ENCODE measurements around the gene ANXA4.
"Not testable (repeated sequence)": the region's sequence is repeated elsewhere in the genome, so short reads cannot be mapped to it uniquely, and the experiment has no call there.

ANXA4 gene

DNA sequence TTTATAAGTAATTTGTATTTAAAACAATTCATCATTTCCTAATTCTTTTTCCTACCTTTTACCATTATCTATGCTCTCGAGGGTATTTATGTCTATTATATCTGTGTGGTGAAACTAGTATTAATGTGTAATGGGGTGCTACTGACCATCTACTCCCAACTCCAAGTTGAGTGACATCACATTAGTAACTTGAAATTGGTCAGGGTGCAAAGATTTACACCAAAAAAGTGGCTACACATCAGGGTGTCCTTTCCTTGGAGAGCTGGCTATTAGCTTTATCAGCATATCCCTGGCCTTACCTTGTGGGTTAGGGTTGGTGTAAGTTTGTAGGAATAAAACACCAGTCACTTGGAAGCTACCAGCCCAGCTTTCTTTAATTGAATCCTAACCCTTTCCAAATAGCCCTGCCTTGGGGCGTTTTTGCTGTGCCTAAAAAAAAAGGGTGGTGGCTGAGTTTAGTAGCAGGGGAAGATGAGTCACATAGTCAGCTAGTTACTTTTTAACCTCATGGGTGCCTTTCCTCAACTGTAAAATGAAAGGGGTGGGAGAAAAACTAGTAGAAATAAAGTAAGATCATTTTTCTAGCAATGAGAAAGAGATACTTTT lies 14.0 kb downstream of the ANXA4 start:
- DNase-seq (ENCODE audit: low read depth), result no peak

GRCh38 chr2:69762025-69762424 lies 20.1 kb downstream of the ANXA4 start:
- no peak for DNase-seq (ENCODE audit: low read depth)

GRCh38 chr2:69762513-69763494 lies 20.9 kb downstream of the ANXA4 start:
- DNase-seq (ENCODE audit: low read depth), result no peak

- DNase-seq (ENCODE audit: low read depth), result not testable (repeated sequence)
Measured at GRCh38 chr2:69763831-69764230, 21.9 kb downstream of the ANXA4 start.

DNA sequence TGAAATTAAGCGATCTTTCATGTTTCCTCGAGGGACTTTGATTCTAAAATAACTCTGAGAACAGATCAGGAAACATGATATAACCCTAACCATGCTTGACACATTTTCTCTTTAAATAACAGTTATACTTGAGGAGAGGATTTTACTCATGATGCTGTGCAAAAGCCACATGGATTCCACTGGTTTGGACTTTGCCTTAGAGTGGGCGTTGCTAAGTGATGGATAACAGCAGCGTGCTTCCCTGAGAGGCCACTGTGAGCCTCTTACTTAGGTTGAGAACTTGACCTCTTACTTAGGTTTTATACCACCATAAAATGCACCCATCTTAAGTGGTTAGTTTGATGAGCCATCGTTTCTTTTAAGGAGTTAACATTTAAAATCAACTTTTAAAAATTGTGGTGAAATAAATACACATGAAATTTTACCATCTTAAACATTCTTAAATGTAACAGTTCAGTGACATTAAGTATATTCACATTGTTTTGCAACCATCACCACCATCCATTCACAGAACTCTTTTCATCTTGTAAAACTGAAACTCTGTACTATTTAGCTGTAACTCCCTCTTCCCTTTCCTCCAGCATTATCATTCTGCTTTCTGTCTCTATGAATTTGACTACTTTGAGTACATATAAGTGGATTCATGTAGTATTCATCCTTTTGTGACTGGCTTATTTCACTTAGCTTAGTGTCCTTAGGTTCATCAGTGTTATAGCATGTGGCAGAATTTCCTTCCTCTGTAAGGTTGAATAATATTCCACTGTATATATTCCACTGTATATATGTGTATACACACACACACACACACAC lies 22.6 kb downstream of the ANXA4 start:
- DNase-seq (ENCODE audit: low read depth), result no peak

- no peak for DNase-seq (ENCODE audit: low read depth)
Measured at GRCh38 chr2:69765096-69765380, 23.1 kb downstream of the ANXA4 start.

DNA sequence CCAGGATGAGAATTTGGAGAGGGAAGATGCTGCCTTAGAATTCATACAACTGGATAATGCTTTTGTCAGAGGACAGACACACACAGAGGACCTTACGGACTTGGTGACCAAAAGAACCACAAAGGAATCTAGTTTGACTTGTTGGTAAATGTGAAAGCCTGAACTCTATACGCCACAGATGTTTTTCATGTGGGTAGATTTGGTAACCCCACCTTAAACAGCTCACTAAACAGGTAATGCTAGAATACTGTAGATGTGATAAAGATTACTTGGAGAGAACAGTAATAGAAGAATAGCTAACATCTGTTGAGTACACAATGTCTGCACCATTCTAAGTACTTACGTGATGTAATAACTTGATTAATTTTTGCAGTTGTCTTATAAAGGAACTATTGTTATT lies 24.1 kb downstream of the ANXA4 start:
- DNase-seq (ENCODE audit: low read depth), result no peak

- no peak for DNase-seq (ENCODE audit: low read depth)
Measured at GRCh38 chr2:69767034-69767433, 25.1 kb downstream of the ANXA4 start.

DNA sequence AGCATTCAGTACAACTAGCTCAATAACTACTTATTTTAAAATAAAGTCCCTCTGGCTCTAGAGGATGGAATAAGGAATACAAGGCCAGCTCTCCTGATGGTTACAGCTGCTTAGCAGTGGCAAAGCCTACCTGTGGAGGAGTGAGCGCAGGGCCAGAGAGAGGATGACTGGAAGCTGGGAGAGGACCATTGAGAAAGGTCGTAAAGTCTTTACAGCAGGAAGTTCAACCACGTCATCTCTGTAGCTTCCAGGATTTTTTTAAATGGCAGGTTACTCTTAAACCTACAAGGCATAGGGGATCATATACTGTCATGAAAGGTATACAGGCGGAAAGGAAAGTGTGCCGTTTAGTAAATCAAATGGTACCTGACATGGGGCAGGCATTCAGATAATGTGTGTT lies 26.3 kb downstream of the ANXA4 start:
- no peak for DNase-seq (ENCODE audit: low read depth)

DNA sequence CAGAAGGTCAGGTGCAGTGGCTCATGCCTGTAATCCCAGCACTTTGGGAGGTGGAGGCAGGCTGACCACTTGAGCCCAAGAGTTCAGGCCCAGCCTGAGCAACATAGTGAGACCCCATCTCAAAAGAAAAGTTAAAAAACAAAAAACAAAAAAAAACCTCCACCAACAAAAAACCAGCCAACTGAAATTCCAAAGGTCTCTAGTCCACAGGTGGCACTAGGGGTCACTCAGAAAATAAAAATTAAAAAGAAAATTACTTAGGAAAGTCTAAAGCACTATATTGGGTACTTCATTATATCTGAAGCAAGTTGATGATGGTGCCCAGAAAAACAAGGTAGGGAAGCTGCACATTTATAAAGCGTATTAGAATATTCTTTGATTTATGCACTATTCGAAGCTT lies 26.9 kb downstream of the ANXA4 start:
- no peak for DNase-seq (ENCODE audit: low read depth)

GRCh38 chr2:69769272-69769671 lies 27.3 kb downstream of the ANXA4 start:
- no peak for DNase-seq (ENCODE audit: low read depth)

GRCh38 chr2:69770193-69770702 lies 28.3 kb downstream of the ANXA4 start:
- DNase-seq (ENCODE audit: low read depth), result no peak

GRCh38 chr2:69770747-69771146 lies 28.8 kb downstream of the ANXA4 start:
- no peak for DNase-seq (ENCODE audit: low read depth)

DNA sequence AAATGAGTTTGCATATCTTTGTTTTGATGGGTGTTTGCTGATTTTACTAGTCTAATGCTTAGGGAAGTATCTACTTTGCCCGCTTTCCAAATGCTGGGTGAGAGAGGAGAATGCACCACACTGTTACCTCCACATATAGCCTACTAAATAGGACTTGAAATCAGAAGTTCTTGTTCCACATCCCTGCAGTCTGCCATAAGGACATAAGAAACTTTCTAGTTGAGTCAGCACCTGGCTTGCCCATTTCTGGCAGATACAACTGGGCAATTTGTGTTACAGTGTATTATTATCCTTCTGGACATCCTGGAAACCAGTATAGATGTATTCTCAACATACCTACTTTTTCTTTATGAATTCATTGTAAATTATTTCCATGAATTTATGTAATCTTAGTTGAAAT lies 29.5 kb downstream of the ANXA4 start:
- DNase-seq (ENCODE audit: low read depth), result no peak

- no peak for DNase-seq (ENCODE audit: low read depth)
Measured at GRCh38 chr2:69773206-69773605, 31.3 kb downstream of the ANXA4 start.

- not testable (repeated sequence) for DNase-seq (ENCODE audit: low read depth)
Measured at GRCh38 chr2:69774258-69774983, 32.5 kb downstream of the ANXA4 start.

- DNase-seq (ENCODE audit: low read depth), result no peak
Measured at GRCh38 chr2:69774984-69775982, 33.3 kb downstream of the ANXA4 start.

DNA sequence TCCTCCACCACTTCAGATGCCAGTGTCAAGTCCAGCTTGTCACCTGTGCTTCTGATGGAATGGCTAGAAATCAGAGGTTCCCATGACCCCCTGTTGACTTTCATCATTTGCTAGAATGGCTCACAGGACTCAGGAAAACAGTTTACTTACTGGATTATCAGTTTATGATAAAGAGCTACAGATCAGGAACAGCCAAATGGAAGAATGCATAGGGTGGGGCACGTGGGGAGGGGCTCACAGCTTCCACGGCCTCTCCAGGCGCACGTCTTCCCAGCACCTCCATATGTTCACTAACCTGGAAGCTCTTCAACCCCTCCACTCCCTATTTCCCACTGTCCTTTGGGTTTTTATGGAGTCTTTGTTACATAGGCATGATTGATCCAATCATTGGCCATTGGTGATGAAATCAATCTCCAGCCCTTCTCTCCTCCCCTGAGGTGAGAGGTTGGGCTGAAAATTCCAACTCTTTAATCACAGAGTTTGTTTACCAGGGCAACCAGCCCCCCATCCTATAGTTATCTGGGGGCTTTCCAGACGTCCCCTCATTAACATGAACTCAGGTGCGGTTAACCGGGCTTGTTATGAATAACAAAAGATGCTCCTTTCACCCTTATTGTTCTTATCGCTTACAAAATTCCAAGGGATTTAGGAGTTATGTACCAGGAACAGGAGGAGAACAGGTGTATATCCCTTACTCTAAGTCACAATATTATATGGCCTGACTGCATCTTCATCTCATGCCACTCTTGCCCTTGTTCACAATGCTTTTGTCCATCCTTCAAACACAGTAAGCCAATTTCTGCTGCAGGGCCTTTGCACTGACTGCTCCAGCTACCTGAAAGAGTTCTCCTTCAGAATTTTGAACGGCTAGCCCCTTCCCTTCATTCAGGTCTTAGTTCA lies 35.2 kb downstream of the ANXA4 start:
- DNase-seq (ENCODE audit: low read depth), result no peak

- no peak for DNase-seq (ENCODE audit: low read depth)
Measured at GRCh38 chr2:69777786-69778105, 35.8 kb downstream of the ANXA4 start.

All from activated T-cell treated with anti-CD3 and anti-CD28 coated beads for 48 hours (primary cell).